HCT116 (cell line): ENCODE measurements around the gene SPDEF. TPM values are rescaled to one million over a fixed set of nuclear protein-coding genes. Genes with fewer than 3 reads are reported as not detected.

Source experiments
- ATAC-seq: fragments of 200-7000 bp; cut with Tn5 transposase; 2 replicates; pipeline ENCODE4 v1.9.1; 2020; ENCODE audit warnings: mild to moderate bottlenecking, moderate library complexity
- BruUV-seq: library from RNA; stranded (reverse); fragments of 400-500 nt; replicated peaks from 2 replicates; lab custom pipeline; 2021; lab: Mats Ljungman, UMichigan
- CTCF ChIA-PET: fragments of 300-600 bp; sonication (Branson Sonifier 250); formaldehyde crosslinking; loops from one replicate; lab custom pipeline; 2021; ENCODE audit warnings: antibody characterized with exemption; lab: Charles Lee
- POLR2A ChIA-PET: fragments of 300-600, 350-600 bp; sonication (Branson Sonifier 250); formaldehyde crosslinking; loops from one replicate; lab custom pipeline; 2021; ENCODE audit warnings: antibody characterized with exemption; lab: Charles Lee
- RAD21 ChIA-PET, 2 experiments: fragments of 300-600 bp; sonication (Branson Sonifier 250); formaldehyde crosslinking; loops; one replicate each; lab custom pipeline; 2023; ENCODE audit warnings: low total read pairs in 2 of 2; ENCODE audit not compliant: uncharacterized antibody in 2 of 2, unreplicated experiment in 2 of 2, low non-redundant PET in 1 of 2; lab: Charles Lee
- DNase-seq: peaks from one replicate; pipeline ENCODE4 v3.0.0-alpha.2; 2010; ENCODE audit warnings: low read depth, low spot score
- H2AFZ ChIP-seq: fragments of 200-600 bp; shearing (Covaris generic), sonication (generic); 2 replicates; pipeline ENCODE4 v1.6.1; 2017; ENCODE audit warnings: low read depth, mixed run types, mixed read lengths, antibody characterized with exemption, low read length; ENCODE audit not compliant: poor library complexity, severe bottlenecking
- H3K27ac ChIP-seq: 2 replicates; pipeline ENCODE4 v1.5.1; 2012; ENCODE audit warnings: low read depth, low read length
- H3K27me3 ChIP-seq: fragments of 200-600 bp; sonication (generic); 2 replicates; pipeline ENCODE4 v1.6.1; 2016; ENCODE audit warnings: mixed run types, low read length, mixed read lengths; ENCODE audit not compliant: insufficient read depth
- H3K36me3 ChIP-seq, 2 experiments: fragments of 200-500 bp in 1 of 2; fragments of 200-600 bp in 1 of 2; sonication (Bioruptor generic) in 1 of 2; sonication (generic) in 1 of 2; 2 replicates each; pipeline versions ENCODE4 v1.5.1 to v1.6.1; 2014 to 2016; ENCODE audit warnings: low read length in 2 of 2, inconsistent platforms in 1 of 2, mixed read lengths in 1 of 2, mixed run types in 1 of 2; ENCODE audit not compliant: insufficient read depth in 2 of 2, control insufficient read depth in 1 of 2
- H3K4me1 ChIP-seq, 2 experiments: fragments of 200-600 bp in 1 of 2; sonication (generic) in 1 of 2; 2 replicates each; pipeline versions ENCODE4 v1.5.1 to v1.6.1; 2012 to 2017; ENCODE audit warnings: low read length in 2 of 2, inconsistent platforms in 1 of 2, mild to moderate bottlenecking in 1 of 2, mixed read lengths in 1 of 2, mixed run types in 1 of 2, moderate library complexity in 1 of 2; ENCODE audit not compliant: insufficient read depth in 2 of 2, control insufficient read depth in 1 of 2
- H3K4me2 ChIP-seq: fragments of 200-600 bp; sonication (generic); 2 replicates; pipeline ENCODE4 v1.6.1; 2017; ENCODE audit warnings: mixed run types, low read length, mixed read lengths
- H3K4me3 ChIP-seq, 2 experiments: fragments of 200-600 bp in 1 of 2; sonication (generic) in 1 of 2; replicated peaks in 1 of 2; 2 replicates each; pipeline ENCODE4 v1.5.1; 2011 to 2016; ENCODE audit warnings: low read length in 2 of 2, control low read depth in 1 of 2, low read depth in 1 of 2, mild to moderate bottlenecking in 1 of 2, mixed read lengths in 1 of 2, mixed run types in 1 of 2
- H3K79me2 ChIP-seq: fragments of 200-600 bp; sonication (generic); 2 replicates; pipeline ENCODE4 v1.6.1; 2017; ENCODE audit warnings: mild to moderate bottlenecking, mixed run types, low read length, moderate library complexity, mixed read lengths; ENCODE audit not compliant: insufficient read depth
- H3K9ac ChIP-seq: fragments of 200-600 bp; sonication (generic); 2 replicates; pipeline ENCODE4 v1.6.1; 2016; ENCODE audit warnings: low read length, mixed read lengths
- H3K9me2 ChIP-seq: fragments of 200-600 bp; sonication (generic), shearing (Covaris generic); 2 replicates; pipeline ENCODE4 v1.6.1; 2017; ENCODE audit warnings: mixed run types, mild to moderate bottlenecking, moderate library complexity; ENCODE audit not compliant: insufficient read depth
- H3K9me3 ChIP-seq, 2 experiments: fragments of 200-500 bp in 1 of 2; fragments of 200-600 bp in 1 of 2; sonication (Bioruptor generic) in 1 of 2; sonication (generic) in 1 of 2; 2 replicates each; pipeline ENCODE4 v1.6.1; 2014 to 2017; ENCODE audit warnings: low read length in 2 of 2, mixed read lengths in 2 of 2, inconsistent platforms in 1 of 2, low read depth in 1 of 2, mild to moderate bottlenecking in 1 of 2, mixed run types in 1 of 2, moderate library complexity in 1 of 2; ENCODE audit not compliant: control insufficient read depth in 1 of 2, insufficient read depth in 1 of 2
- H4K20me1 ChIP-seq: fragments of 200-600 bp; sonication (generic), shearing (Covaris generic); 2 replicates; pipeline ENCODE4 v1.6.1; 2017; ENCODE audit warnings: mixed run types, mild to moderate bottlenecking, moderate library complexity; ENCODE audit not compliant: insufficient read depth
- CBX3 ChIP-seq: IDR thresholded peaks from 2 replicates; pipeline ENCODE4 v1.6.1; 2012; ENCODE audit warnings: low read depth
- CEBPB ChIP-seq: IDR thresholded peaks from 2 replicates; pipeline ENCODE4 v1.6.1; 2012; ENCODE audit warnings: low read depth
- EGR1 ChIP-seq: IDR thresholded peaks from 2 replicates; pipeline ENCODE4 v1.6.1; 2012; ENCODE audit warnings: low read depth
- ELF1 ChIP-seq: IDR thresholded peaks from 2 replicates; pipeline ENCODE4 v1.6.1; 2012; ENCODE audit warnings: low read depth, borderline replicate concordance
- EZH2 ChIP-seq: fragments of 200-600 bp; sonication (generic); IDR thresholded peaks from 2 replicates; pipeline ENCODE4 v1.6.1; 2017; ENCODE audit warnings: antibody characterized with exemption, mixed run types
- FOSL1 ChIP-seq: IDR thresholded peaks from 2 replicates; pipeline ENCODE4 v1.6.1; 2012; ENCODE audit warnings: low read depth
- POLR2A ChIP-seq: IDR thresholded peaks from 2 replicates; pipeline ENCODE4 v1.7.0; 2011; ENCODE audit warnings: borderline replicate concordance; ENCODE audit not compliant: insufficient read depth, insufficient read length; ENCODE audit errors: extremely low read depth
- POLR2AphosphoS5 ChIP-seq: IDR thresholded peaks from 2 replicates; pipeline ENCODE4 v1.6.1; 2011; ENCODE audit warnings: mild to moderate bottlenecking, low read depth, low read length, moderate library complexity
- RAD21 ChIP-seq: IDR thresholded peaks from 2 replicates; pipeline ENCODE4 v1.6.1; 2012; ENCODE audit warnings: low read depth, mild to moderate bottlenecking
- SIN3A ChIP-seq: IDR thresholded peaks from 2 replicates; pipeline ENCODE4 v1.6.1; 2012; ENCODE audit warnings: low read depth
- SRF ChIP-seq: IDR thresholded peaks from 2 replicates; pipeline ENCODE4 v1.6.1; 2012; ENCODE audit warnings: low read depth
- YY1 ChIP-seq: IDR thresholded peaks from 2 replicates; pipeline ENCODE4 v1.6.1; 2011; ENCODE audit warnings: low read length, low read depth, moderate library complexity, mild to moderate bottlenecking; ENCODE audit not compliant: insufficient replicate concordance; ENCODE audit errors: extremely low read depth
- ZFX ChIP-seq: fragments of 450-650 bp; IDR thresholded peaks from 2 replicates; pipeline ENCODE4 v1.6.1; 2017
- intact Hi-C: fragments of 100-400 bp; cut with micrococcal nuclease; formaldehyde crosslinking; loops from 2 replicates; pipeline ENCODE4 v1.10.0; 2022
- total RNA-seq: library from RNA; stranded (reverse); gene quantifications from one replicate; pipeline ENCODE4 v1.2.1, GENCODE V29; 2021; ENCODE audit not compliant: unreplicated experiment
- TF ChIP-seq, protein P1 (sequence below), 3 experiments: fragments of 200-600 bp in 1 of 3; sonication (generic) in 1 of 3; IDR thresholded peaks in 2 of 3; conservative IDR thresholded peaks in 1 of 3; 2 replicates each; pipeline ENCODE4 v1.5.1; 2012 to 2017; ENCODE audit warnings: low read depth in 2 of 3, low read length in 2 of 3, antibody characterized with exemption in 1 of 3, borderline replicate concordance in 1 of 3, control low read depth in 1 of 3, mild to moderate bottlenecking in 1 of 3, mixed read lengths in 1 of 3, mixed run types in 1 of 3, moderate library complexity in 1 of 3; ENCODE audit not compliant: insufficient read depth in 1 of 3
- TF ChIP-seq, protein P2 (sequence below): IDR thresholded peaks from 2 replicates; pipeline ENCODE4 v1.6.1; 2012
- TF ChIP-seq, protein P3 (sequence below): IDR thresholded peaks from 2 replicates; pipeline ENCODE4 v1.6.1; 2011; ENCODE audit warnings: mild to moderate bottlenecking, low read length, moderate library complexity; ENCODE audit not compliant: insufficient replicate concordance; ENCODE audit errors: extremely low read depth

SPDEF gene
- total RNA-seq, 1 experiment from 2014 or later: 0.39 TPM

DNA sequence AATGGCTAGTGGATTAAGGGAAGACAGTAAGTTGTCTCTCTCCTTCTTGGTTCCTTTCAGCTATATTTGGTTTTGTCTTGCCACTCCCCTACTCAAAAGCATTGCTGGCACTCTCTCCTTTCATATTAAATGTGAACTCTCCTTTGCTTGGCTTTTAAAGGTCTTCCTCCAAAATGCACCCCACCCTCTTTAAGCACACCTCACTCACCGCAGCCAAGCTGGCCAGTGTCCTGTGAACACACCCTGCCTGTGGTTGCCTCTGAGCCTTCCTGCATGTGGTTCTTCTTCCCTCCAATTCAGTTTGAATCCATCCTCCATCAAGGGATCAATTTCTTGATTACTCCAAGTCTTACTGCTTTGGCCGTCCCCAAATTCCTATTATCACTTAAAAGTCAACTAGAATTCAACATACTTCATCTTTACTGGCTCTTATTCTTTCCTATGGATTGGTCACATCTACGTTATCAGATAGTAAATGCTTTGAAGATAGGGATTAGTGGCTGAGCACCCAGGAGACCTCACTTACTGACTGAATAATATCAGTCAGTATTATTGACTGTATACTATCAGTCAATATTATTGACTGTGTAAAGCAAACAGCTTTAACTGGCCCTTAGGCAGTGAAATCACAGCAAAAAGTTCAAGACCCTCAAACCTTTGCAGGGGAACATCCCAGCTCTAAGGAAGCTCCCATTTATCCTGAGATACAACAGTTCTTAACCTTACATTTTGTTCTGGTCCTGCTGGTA is 41.6 kb upstream of the SPDEF start (continued):
- no peak for TF ChIP-seq SIN3A

DNA sequence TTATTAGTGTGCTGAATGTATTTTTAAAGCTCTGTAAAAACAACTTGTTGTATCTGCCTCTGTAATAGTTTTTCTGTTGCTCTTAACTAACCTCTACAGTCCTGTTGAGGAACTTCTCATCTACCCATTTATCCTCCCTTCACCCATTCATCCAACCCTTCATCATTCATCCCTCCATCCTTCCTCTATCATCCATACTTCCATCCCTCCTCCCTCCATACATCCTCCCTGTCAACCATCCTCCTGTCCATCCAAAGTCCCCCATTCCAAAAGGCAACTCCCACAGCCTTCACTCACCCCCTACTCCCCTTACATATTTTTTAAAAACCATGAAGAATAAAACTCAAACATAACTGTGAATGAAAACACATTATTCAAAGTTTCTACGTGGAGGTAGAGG is 40.7 kb upstream of the SPDEF start:
- no peaks in the 10 kb centered on the region for H3K27me3 ChIP-seq
- no peaks in the 10 kb centered on the region for H3K4me1 ChIP-seq
- intact Hi-C loops: no loop called here
- ATAC-seq: no peak
- no peak overlapping the region for H3K9ac ChIP-seq
- DNase-seq: no peak
- no peak overlapping the region for H3K27ac ChIP-seq
- BruUV-seq: no TSS peak
- CTCF ChIA-PET: interaction anchor here (1.1 to 2.2 kb wide), 2 partner anchors 12 to 13 kb away, joined by 3 to 6 read pairs; no protein-coding TSS in a partner anchor
- no peak overlapping the region for H3K4me3 ChIP-seq
- no peaks in the 10 kb centered on the region for H3K9me3 ChIP-seq
- H3K36me3 ChIP-seq: no peaks in the 10 kb centered on the region
- no peak overlapping the region for H3K4me2 ChIP-seq
- RAD21 ChIA-PET: no interaction called here
- H3K9me2 ChIP-seq: no peaks in the 10 kb centered on the region
- H2AFZ ChIP-seq: no peak overlapping the region
- peaks cover 40% of the 10 kb centered on the region; the same call in 1 of the 2 replicates for H3K79me2 ChIP-seq
- H4K20me1 ChIP-seq: no peaks in the 10 kb centered on the region
- POLR2A ChIA-PET: no interaction called here
- TF ChIP-seq EZH2: no peak
- TF ChIP-seq, protein P1, sequence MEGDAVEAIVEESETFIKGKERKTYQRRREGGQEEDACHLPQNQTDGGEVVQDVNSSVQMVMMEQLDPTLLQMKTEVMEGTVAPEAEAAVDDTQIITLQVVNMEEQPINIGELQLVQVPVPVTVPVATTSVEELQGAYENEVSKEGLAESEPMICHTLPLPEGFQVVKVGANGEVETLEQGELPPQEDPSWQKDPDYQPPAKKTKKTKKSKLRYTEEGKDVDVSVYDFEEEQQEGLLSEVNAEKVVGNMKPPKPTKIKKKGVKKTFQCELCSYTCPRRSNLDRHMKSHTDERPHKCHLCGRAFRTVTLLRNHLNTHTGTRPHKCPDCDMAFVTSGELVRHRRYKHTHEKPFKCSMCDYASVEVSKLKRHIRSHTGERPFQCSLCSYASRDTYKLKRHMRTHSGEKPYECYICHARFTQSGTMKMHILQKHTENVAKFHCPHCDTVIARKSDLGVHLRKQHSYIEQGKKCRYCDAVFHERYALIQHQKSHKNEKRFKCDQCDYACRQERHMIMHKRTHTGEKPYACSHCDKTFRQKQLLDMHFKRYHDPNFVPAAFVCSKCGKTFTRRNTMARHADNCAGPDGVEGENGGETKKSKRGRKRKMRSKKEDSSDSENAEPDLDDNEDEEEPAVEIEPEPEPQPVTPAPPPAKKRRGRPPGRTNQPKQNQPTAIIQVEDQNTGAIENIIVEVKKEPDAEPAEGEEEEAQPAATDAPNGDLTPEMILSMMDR (IDR thresholded peaks at IDR 0.05 in 2 of 3, conservative IDR thresholded peaks at IDR 0.05 in 1 of 3; ENCODE audit: borderline replicate concordance in 1 of 3, insufficient read depth in 1 of 3, low read depth in 2 of 3, low read length in 2 of 3): no peak
- TF ChIP-seq, protein P2, sequence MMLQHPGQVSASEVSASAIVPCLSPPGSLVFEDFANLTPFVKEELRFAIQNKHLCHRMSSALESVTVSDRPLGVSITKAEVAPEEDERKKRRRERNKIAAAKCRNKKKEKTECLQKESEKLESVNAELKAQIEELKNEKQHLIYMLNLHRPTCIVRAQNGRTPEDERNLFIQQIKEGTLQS: no peak
- TF ChIP-seq FOSL1: no peak
- no peak for TF ChIP-seq ELF1
- no peak for TF ChIP-seq CEBPB
- TF ChIP-seq, protein P3, sequence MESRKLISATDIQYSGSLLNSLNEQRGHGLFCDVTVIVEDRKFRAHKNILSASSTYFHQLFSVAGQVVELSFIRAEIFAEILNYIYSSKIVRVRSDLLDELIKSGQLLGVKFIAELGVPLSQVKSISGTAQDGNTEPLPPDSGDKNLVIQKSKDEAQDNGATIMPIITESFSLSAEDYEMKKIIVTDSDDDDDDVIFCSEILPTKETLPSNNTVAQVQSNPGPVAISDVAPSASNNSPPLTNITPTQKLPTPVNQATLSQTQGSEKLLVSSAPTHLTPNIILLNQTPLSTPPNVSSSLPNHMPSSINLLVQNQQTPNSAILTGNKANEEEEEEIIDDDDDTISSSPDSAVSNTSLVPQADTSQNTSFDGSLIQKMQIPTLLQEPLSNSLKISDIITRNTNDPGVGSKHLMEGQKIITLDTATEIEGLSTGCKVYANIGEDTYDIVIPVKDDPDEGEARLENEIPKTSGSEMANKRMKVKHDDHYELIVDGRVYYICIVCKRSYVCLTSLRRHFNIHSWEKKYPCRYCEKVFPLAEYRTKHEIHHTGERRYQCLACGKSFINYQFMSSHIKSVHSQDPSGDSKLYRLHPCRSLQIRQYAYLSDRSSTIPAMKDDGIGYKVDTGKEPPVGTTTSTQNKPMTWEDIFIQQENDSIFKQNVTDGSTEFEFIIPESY: no peak
- no peak for TF ChIP-seq SRF
- no peak for TF ChIP-seq EGR1
- TF ChIP-seq POLR2A: no peak
- TF ChIP-seq RAD21: no peak
- TF ChIP-seq ZFX: no peak
- TF ChIP-seq POLR2AphosphoS5: no peak
- TF ChIP-seq CBX3: no peak
- no peak for TF ChIP-seq YY1
- TF ChIP-seq, all 23 proteins: peak for 0
